Measurements from ENCODE around the gene INCA1.

The INCA1 gene

DNA sequence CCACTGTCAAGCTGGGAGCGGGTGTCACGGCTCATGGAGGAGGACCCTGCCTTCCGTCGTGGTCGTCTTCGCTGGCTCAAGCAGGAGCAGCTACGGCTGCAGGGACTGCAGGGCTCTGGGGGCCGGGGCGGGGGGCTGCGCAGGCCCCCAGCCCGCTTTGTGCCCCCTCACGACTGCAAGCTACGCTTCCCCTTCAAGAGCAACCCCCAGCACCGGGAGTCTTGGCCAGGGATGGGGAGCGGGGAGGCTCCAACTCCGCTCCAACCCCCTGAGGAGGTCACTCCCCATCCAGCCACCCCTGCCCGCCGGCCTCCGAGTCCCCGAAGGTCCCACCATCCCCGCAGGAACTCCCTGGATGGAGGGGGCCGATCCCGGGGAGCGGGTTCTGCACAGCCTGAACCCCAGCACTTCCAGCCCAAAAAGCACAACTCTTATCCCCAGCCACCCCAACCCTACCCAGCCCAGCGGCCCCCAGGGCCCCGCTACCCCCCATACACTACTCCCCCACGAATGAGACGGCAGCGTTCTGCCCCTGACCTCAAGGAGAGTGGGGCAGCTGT is 26.3 kb upstream of the INCA1 start:
- TF ChIP-seq, protein P1, sequence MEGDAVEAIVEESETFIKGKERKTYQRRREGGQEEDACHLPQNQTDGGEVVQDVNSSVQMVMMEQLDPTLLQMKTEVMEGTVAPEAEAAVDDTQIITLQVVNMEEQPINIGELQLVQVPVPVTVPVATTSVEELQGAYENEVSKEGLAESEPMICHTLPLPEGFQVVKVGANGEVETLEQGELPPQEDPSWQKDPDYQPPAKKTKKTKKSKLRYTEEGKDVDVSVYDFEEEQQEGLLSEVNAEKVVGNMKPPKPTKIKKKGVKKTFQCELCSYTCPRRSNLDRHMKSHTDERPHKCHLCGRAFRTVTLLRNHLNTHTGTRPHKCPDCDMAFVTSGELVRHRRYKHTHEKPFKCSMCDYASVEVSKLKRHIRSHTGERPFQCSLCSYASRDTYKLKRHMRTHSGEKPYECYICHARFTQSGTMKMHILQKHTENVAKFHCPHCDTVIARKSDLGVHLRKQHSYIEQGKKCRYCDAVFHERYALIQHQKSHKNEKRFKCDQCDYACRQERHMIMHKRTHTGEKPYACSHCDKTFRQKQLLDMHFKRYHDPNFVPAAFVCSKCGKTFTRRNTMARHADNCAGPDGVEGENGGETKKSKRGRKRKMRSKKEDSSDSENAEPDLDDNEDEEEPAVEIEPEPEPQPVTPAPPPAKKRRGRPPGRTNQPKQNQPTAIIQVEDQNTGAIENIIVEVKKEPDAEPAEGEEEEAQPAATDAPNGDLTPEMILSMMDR (conservative IDR thresholded peaks at IDR 0.05) = no peak
- no peak overlapping the region for H3K27ac ChIP-seq

DNA sequence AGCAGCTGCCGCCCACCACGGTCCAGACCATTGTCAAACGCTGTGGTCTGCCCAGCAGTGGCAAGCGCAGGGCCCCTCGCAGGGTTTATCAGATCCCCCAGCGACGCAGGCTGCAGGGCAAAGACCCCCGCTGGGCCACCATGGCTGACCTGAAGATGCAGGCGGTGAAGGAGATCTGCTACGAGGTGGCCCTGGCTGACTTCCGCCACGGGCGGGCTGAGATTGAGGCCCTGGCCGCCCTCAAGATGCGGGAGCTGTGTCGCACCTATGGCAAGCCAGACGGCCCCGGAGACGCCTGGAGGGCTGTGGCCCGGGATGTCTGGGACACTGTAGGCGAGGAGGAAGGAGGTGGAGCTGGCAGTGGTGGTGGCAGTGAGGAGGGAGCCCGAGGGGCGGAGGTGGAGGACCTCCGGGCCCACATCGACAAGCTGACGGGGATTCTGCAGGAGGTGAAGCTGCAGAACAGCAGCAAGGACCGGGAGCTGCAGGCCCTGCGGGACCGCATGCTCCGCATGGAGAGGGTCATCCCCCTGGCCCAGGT is 24.9 kb upstream of the INCA1 start:
- H3K27ac ChIP-seq = no peak overlapping the region
- TF ChIP-seq, protein P1 (conservative IDR thresholded peaks at IDR 0.05) = no peak

DNA sequence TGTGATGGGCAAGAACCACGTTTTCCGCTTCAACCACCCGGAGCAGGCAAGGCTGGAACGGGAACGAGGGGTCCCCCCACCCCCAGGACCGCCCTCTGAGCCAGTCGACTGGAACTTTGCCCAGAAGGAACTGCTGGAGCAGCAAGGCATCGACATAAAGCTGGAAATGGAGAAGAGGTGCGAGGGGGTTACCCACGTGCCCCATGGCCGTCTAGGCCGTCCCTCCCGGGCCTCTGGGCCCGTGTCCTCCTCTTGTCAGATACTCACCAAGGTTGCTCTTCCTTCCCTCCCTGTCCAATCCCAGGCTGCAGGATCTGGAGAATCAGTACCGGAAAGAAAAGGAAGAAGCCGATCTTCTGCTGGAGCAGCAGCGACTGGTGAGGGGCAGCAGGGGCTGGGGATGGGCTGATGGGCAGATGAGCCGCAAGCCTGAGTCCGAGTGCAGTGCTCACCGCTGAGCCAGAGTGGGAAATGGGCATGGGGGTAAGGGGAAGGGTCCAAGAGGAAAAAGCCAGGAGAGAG is 23.2 kb upstream of the INCA1 start:
- H3K27ac ChIP-seq = no peak overlapping the region

DNA sequence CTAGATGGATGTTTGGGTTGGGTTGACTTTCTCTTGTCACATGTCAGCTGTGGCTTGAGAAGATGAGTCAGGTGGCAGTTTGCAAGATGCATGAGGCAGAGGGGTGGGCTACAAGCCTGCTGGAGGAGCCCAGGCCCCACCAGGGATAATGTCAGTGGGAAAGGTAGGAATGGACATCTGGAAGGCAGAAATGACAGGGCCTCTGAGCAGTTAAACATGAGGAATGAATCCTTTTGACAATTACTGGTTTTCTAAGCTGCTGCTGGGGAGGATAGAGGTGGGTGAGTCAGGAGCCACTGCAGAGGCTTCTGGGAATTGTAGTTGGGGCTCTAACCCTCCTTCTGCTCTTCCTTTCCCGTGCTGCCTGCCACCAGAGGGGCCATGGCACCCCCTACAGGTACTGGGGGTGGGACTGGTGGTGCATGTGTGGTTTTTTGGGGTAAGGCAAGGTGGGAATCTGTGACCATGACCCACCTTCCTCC is 22.2 kb upstream of the INCA1 start:
- TF ChIP-seq, protein P1 (conservative IDR thresholded peaks at IDR 0.05) = no peak
- H3K27ac ChIP-seq = no peak overlapping the region

More for the DNA sequence above, 23.2 kb upstream of the INCA1 start:
- TF ChIP-seq, protein P1 (conservative IDR thresholded peaks at IDR 0.05) = no peak

DNA sequence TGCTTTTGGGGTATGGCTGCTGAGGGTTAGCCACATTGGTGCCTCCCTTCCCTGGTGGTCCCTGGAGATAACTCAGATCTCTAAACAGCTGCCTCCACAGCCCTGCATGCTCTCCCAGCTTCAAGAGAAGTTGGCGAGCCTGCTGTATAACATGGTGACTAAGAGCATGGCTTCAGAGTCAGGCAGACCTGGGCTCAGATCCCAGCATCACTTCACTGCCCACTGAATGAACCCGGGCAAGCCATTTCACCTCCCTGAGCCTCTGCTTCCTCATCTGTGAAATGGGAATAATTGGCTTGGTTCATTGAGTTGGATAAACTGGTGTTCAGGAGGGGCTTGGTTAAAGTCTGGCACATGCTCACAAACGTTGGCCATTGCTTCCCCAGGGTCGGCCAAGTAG is 17.0 kb upstream of the INCA1 start:
- H3K27ac ChIP-seq = no peak overlapping the region
- TF ChIP-seq, protein P1 (conservative IDR thresholded peaks at IDR 0.05) = no peak

DNA sequence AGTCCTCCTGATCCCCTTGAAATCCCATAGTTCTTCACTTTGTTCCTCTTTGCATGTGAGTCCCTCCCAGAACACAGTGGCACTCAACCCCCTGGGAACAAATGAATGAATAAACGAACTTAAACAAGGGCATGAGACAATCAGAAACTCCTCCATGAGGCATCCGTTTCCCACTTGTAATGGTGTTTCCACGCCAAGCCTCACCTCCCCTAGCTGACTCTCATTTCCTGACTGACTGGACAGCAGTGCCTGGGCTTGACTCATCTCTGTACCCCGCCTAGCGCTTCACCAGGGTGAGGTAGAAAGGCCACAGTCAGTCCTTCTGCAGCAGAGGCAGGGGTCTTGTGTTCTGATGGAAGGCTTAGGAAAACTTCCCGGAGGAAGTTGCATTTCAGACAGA is 14.6 kb upstream of the INCA1 start:
- no peak overlapping the region for H3K27ac ChIP-seq
- TF ChIP-seq, protein P1 (conservative IDR thresholded peaks at IDR 0.05) = no peak

DNA sequence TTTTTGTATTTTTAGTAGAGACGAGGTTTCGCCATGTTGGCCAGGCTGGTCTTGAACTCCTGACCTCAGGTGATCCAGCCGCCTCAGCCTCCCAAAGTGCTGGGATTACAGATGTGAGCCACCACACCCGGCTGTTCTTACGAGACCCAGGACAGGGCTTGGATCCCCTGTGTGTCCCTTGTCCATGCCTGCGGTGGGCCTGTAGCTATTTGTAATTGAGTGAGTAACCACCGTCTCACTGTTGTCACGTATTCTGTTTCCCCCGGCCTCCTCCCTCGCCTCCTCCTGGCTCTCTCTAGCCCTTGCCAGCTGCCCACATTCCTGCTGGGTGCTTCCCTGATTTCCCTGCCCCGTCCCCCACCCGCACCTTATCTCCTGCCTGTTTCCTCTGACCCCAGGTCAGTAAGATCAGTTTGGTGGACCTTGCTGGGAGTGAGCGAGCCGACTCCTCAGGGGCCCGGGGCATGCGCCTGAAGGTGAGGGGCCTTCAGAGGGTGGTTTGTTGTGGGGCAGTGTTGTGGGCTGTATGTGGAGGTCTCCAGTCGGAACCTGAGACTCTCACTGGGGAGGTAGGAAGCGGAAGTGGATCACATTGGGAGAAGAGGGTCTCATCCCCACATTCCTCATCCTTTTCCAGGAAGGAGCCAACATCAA is 6.0 kb upstream of the INCA1 start:
- no peak overlapping the region for H3K27ac ChIP-seq
- TF ChIP-seq, protein P1 (conservative IDR thresholded peaks at IDR 0.05) = no peak

Measured in VCaP (cell line).